NT2/D1 (cell line): ENCODE data around the gene PHF5A.
"Not testable (repeated sequence)": the region's sequence is repeated elsewhere in the genome, so short reads cannot be mapped to it uniquely, and the experiment has no call there.

Experiments
- DNase-seq: peaks from one replicate; pipeline ENCODE4 v3.0.0-alpha.2; 2011; ENCODE audit warnings: low read depth, low spot score
- H3K27me3 ChIP-seq: 2 replicates; pipeline ENCODE4 v1.6.0; 2011; ENCODE audit warnings: mild to moderate bottlenecking; ENCODE audit not compliant: insufficient read length, insufficient read depth
- H3K36me3 ChIP-seq: 2 replicates; pipeline ENCODE4 v1.6.1; 2011; ENCODE audit warnings: mild to moderate bottlenecking, low read length, mixed read lengths; ENCODE audit not compliant: insufficient read depth, insufficient read length
- H3K4me1 ChIP-seq: 2 replicates; pipeline ENCODE4 v1.5.1; 2011; ENCODE audit not compliant: insufficient read depth, insufficient read length
- H3K4me3 ChIP-seq: 2 replicates; pipeline ENCODE4 v1.5.1; 2011; ENCODE audit warnings: low read depth; ENCODE audit not compliant: insufficient read length
- H3K9ac ChIP-seq: 2 replicates; pipeline ENCODE4 v1.6.0; 2011; ENCODE audit warnings: low read depth; ENCODE audit not compliant: insufficient read length
- H3K9me3 ChIP-seq: 2 replicates; pipeline ENCODE4 v1.5.1; 2011; ENCODE audit warnings: mild to moderate bottlenecking, low read length; ENCODE audit not compliant: insufficient read depth
- SUZ12 ChIP-seq: IDR thresholded peaks from 2 replicates; pipeline ENCODE4 v1.6.1; 2011; ENCODE audit not compliant: insufficient read length, insufficient read depth; ENCODE audit errors: extremely low read depth
- YY1 ChIP-seq: IDR thresholded peaks from 2 replicates; pipeline ENCODE4 v1.6.1; 2011; ENCODE audit not compliant: insufficient read length, insufficient read depth
- ZNF274 ChIP-seq: IDR thresholded peaks from 2 replicates; pipeline ENCODE4 v1.6.1; 2011; ENCODE audit warnings: mild to moderate bottlenecking, low read depth, low read length

PHF5A gene

GRCh38 chr22:41478891-41479521 lies 10.5 kb upstream of the PHF5A start:
- Histone ChIP-seq H3K4me3 (no peak overlapping the region), H3K27me3 (no peaks in the 10 kb centered on the region), H3K36me3 (peaks cover 7% of the 10 kb centered on the region), H3K9ac (no peak overlapping the region), H3K9me3 (no peaks in the 10 kb centered on the region), H3K4me1 (peaks cover 12% of the 10 kb centered on the region)
- TF ChIP-seq SUZ12 (no peak), YY1 (no peak), ZNF274 (no peak)
- DNase-seq: no peak

- Histone ChIP-seq H3K9ac (no peak overlapping the region), H3K4me1 (peaks cover 12% of the 10 kb centered on the region), H3K4me3 (no peak overlapping the region), H3K9me3 (no peaks in the 10 kb centered on the region), H3K36me3 (peaks cover 7% of the 10 kb centered on the region), H3K27me3 (no peaks in the 10 kb centered on the region)
- DNase-seq: no peak
- TF ChIP-seq ZNF274 (no peak), SUZ12 (no peak), YY1 (no peak)
Measured at GRCh38 chr22:41478473-41478872, 10.0 kb upstream of the PHF5A start.

GRCh38 chr22:41474872-41475451 lies 6.5 kb upstream of the PHF5A start:
- no peak for DNase-seq
- Histone ChIP-seq H3K9me3 (no peaks in the 10 kb centered on the region), H3K4me1 (peaks cover 2% of the 10 kb centered on the region), H3K9ac (no peak overlapping the region), H3K4me3 (no peak overlapping the region), H3K36me3 (peaks cover 24% of the 10 kb centered on the region), H3K27me3 (no peaks in the 10 kb centered on the region)
- no peak for TF ChIP-seq ZNF274

- no peak for DNase-seq
- peaks cover 37% of the 10 kb centered on the region for H3K36me3 ChIP-seq
Measured at GRCh38 chr22:41471568-41471967, 3.1 kb upstream of the PHF5A start.

GRCh38 chr22:41470886-41471285 lies 2.4 kb upstream of the PHF5A start:
- Histone ChIP-seq H3K4me1 (no peaks in the 10 kb centered on the region), H3K27me3 (no peaks in the 10 kb centered on the region), H3K9ac (no peak overlapping the region), H3K9me3 (no peaks in the 10 kb centered on the region), H3K4me3 (no peak overlapping the region), H3K36me3 (peaks cover 44% of the 10 kb centered on the region)
- TF ChIP-seq SUZ12: no peak
- TF ChIP-seq YY1: no peak
- no peak for TF ChIP-seq ZNF274
- DNase-seq: no peak

More at GRCh38 chr22:41471568-41471967, 3.1 kb upstream of the PHF5A start:
- no peak overlapping the region for H3K4me3 ChIP-seq
- no peak overlapping the region for H3K9ac ChIP-seq
- no peak for TF ChIP-seq ZNF274
- TF ChIP-seq YY1: no peak
- TF ChIP-seq SUZ12: no peak
- H3K9me3 ChIP-seq: no peaks in the 10 kb centered on the region
- H3K27me3 ChIP-seq: no peaks in the 10 kb centered on the region
- no peaks in the 10 kb centered on the region for H3K4me1 ChIP-seq

DNA sequence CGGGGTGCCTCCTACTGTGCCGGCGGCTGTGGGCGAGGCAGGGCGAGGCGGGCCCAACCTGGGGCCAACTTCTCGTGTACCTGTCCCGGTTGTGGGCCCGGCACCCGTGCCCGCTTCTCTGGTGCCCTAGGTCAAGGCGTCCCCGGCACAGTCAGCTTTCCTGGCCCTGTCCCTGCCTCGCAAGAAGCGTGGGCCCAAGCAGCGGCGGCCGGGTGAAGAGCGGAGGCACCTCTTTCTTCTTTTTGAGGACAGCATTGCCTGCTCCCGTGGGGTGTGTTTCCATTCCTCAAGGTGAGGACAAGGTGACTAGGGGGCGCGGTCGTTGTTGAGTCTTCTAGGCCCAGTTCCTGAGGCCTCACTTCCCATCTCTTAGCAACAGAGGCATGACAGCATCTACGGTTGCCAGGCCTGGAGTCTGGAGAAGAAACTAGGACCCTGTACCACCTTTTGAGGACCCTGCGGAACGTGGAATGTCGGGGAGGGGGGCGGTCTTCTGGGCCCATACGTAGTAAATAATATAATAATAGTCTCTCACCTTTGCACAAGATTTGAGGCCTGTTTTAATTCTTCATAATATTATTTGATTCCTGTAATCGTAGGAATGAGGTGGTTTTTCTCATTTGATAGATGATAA lies 843 bp upstream of the PHF5A start:
- H3K4me1 ChIP-seq: no peaks in the 10 kb centered on the region
- peak overlapping the region; percentile 73 for H3K4me3 ChIP-seq
- H3K36me3 ChIP-seq: peaks cover 54% of the 10 kb centered on the region
- no peaks in the 10 kb centered on the region for H3K27me3 ChIP-seq
- H3K9ac ChIP-seq: peak overlapping the region; percentile 84
- no peak for DNase-seq
- TF ChIP-seq ZNF274 (no peak), YY1 (no peak), SUZ12 (no peak)
- no peaks in the 10 kb centered on the region for H3K9me3 ChIP-seq

GRCh38 chr22:41461901-41462300 lies 6.6 kb downstream of the PHF5A start:
- Histone ChIP-seq H3K4me3 (no peak overlapping the region), H3K9ac (no peak overlapping the region), H3K9me3 (no peaks in the 10 kb centered on the region), H3K36me3 (peaks cover 73% of the 10 kb centered on the region), H3K27me3 (no peaks in the 10 kb centered on the region), H3K4me1 (no peaks in the 10 kb centered on the region)
- TF ChIP-seq SUZ12 (no peak), ZNF274 (no peak), YY1 (no peak)
- DNase-seq: no peak

GRCh38 chr22:41460071-41460470 lies 8.4 kb downstream of the PHF5A start:
- H3K9me3 ChIP-seq, H3K4me3 ChIP-seq, H3K9ac ChIP-seq, H3K27me3 ChIP-seq, DNase-seq, H3K4me1 ChIP-seq: not testable (repeated sequence)
- peaks cover 56% of the 10 kb centered on the region for H3K36me3 ChIP-seq
